GM21423 (cell line): Measurements from ENCODE around the gene ZNF783.

ENCODE experiments used
- ATAC-seq: cut with Tn5 transposase; IDR thresholded peaks from one replicate; pipeline ENCODE4 v1.9.1; 2021; ENCODE audit warnings: mild to moderate bottlenecking, moderate library complexity; ENCODE audit not compliant: unreplicated experiment

ZNF783 gene

DNA sequence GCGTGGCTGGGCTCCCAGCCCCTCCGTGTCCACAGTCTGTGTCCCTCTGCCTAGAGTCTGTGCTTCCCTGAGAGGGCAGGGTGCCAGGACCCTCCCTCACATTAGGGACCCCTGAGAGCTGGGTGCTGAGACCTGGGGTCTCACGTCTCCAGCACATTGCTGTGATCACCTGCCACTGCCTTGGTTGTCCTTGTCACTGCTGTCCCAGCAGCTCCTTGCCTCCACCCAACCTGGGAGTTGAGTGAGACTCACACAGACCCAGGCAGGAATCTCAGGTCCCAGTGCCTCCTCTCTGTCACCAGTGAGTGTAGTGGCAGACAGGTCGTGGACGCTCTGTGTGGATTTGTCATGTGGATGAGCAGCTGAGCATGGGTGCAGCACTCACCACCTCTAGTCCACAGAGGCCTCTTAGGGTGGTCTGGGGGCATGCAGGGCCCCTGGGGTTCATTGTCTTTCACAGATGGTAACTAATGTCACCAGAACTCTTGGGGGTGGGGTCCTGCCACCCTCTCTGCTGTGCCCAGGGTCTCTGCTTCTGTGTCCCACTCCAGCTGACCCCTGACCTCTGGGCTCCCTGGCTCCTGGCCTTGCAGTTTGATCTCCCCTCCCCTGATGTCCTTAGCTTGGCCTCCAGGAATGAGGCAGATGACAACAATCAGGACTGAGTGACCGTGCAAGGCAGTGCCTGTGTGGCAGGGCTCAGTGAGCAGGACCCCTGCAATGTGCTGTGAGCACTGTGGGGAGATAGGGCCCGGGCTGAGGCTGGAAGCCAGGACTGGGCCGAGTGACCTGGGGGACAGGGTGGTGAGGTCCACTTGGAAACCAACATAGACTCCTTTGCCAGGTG lies 18.9 kb downstream of the ZNF783 start:
- no peak for ATAC-seq

DNA sequence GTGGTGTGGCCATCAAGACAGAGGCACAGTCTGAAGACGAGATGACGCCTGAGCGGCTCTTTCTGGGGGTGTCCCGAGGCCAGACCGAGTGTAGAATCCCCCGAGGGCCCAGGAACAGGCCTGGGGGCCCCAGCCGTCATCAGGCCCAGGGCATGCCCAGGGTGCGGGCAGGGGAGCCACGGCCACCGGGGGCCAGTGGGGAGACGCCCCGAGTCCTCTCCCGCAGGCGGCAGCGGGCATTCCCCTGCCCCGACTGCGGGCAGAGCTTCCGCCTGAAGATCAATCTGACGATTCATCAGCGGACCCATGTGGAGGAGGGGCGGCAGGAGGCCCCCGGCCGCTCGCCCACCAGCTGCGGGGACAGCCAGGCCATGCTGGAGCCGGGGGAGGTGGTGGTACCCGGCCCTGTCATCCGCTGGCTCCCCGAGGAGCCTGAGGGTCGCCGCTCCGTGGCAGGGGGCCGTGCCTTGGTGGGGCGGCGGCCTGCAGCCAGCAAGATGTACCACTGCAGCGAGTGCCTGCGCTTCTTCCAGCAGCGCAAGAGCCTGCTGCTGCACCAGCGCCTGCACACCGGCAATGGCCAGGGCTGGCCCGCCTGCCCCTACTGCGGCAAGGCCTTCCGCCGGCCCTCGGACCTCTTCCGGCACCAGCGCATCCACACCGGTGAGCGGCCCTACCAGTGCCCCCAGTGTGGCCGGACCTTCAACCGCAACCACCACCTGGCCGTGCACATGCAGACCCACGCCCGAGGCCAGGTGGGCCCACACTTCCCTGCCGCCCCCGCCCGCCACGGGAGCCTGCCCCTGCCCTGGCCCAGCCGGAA lies 19.7 kb downstream of the ZNF783 start:
- no peak for ATAC-seq

DNA sequence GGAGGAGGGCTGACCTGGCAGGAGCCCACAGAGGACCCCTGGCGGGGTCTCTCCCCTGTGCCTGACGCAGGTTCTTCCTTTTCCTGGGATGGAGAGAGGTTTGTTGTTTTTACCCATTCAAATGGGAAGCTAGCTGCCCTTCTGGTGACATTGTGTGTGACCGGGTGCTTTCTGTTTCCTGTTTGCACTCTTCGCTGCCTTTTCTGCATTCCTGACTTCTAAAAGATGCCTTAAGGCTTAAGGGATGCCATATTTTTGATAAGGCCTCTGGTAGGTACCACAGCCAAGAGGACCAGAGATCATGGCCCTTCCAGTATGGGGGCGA lies 20.3 kb downstream of the ZNF783 start:
- ATAC-seq = no peak

DNA sequence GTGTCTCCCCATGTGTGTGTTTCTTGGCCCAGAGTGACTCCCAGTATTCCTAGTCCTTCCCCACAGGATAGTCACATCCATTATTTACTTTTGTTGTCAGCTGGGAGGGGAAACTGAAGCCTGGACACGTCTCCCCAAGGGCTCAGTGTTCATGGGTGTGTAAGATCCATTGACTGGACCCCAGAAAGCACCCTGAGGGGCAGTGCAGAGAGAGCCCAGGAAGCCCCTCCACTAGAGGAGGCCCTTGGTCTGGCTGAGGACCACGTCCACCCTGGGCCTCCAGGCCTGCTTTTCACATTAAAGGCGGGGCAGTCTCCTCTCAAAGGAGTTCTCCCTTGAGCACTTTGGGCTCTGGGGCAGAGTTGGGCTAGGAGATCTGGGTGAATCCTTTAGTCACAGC lies 21.3 kb downstream of the ZNF783 start:
- no peak for ATAC-seq

DNA sequence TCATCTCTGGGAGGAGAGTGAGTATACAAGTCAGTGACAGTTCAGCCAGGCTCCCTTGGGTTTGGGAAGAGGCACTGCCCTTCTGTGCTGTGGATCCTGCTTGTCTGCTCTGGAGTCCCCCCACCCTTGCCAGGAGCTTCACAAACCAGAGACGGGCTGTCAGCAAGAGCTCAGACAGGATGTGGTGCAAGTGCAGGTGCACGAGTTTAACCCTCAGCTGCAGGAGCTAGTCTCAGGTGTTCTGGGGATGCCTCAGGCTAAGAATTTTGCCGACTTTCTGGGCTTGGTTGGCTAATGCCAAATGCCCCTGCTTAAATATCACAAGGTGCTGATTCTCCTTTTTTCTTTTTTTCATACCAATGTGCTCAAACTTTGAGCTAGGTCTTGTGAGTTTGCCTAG lies 22.3 kb downstream of the ZNF783 start:
- ATAC-seq = no peak

DNA sequence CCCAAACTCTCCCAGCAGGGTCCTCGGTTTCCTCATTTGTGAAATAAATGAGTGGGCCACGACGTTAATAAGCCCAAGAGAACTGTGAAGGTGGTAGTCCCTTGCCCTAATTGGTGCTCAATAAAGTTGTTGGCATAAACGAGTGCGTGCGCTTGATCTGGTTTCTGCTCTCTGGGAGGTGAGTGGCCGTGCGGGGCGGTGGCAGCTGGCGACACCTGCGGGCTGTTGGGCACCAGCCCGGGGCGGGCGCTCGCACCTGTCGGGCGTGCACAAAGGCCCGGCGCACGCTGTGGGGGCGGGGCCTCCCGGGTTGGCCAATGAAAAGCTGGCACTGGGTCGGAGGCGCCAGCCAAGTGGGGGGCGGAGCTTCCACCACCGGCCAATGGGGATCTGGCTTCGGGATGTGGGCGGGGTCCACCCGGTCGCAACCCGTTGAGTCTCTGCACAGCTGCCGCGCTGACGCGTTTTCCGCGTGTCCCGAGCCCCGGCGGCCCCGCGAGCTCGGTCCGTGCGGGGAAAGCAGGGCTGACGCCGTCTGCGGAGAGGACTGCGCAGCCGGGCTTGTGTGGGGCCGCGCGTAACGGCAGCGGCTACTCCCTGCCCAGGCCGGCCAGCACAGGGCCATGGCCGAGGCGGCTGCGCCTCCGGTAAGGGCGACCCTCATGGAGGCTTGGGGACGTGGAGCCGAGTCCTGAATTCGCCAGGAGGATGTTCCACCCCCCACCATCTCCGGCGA lies 23.0 kb downstream of the ZNF783 start:
- ATAC-seq = peak; percentile 97

DNA sequence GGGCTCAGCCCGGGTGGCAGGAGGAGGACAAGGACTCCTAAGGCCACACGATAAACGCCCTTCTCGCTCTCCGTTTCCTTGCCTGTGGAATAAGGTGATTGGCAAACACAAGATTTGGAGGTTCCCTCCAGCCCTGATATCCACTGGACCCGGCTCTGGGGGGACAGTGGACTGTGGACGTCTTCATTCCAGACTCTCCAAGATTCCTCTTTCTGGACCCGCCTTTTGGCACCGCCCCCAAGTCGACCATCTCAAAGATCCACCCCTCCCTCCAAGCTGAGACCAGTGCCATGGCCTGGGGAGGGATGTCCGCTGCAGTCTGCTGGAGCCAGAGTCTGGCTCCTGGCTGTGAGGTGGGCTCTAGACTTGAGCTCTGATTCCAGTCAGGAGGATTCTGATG lies 23.6 kb downstream of the ZNF783 start:
- ATAC-seq = no peak

DNA sequence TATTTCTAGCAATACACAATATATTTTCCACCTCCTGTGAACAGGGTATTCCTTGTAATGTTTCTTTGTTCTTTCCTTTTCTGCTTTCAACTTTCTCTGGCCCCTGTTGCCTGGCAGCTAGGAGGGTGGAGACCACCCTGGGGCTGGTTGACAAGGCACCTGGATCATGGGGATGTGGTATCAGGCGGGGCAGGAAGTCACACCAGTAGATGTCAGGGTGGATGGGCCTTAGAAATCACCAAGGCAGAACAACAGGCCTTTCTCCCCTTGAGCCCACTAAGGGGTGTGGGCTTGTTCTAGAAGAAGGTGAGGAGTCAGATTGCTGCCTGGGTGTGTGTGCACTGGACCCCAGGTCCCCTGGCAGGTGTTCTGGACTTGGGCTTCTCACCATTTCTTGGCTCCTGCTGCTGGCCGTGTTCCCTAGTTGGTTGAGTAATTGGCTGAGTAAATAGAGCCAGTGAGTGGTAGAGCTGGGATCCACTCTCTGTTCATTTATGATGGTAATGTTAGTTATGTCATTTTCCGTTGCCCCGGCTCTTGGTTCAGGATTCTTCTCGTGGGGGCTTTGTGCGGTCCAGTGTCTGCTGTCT lies 24.9 kb downstream of the ZNF783 start:
- ATAC-seq = no peak

DNA sequence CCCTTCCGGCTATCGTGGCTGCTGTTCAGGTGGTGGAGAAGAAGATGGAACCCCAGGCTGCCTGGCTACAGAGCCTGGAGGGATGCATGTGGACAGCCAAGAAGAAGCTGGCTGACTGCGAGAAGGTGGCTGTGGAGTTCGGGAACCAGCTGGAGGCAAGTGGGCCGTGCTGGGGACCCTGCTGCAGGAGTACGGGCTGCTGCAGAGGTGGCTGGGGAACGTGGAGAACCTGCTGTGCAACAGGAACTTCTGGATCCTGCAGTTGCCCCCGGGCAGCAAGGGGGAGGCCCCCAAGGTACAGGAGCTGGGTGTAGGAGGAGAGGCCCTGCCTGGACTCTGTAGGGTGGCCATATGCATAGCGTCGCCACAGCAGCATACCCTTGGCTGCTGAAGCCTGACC lies 25.6 kb downstream of the ZNF783 start:
- ATAC-seq = no peak

DNA sequence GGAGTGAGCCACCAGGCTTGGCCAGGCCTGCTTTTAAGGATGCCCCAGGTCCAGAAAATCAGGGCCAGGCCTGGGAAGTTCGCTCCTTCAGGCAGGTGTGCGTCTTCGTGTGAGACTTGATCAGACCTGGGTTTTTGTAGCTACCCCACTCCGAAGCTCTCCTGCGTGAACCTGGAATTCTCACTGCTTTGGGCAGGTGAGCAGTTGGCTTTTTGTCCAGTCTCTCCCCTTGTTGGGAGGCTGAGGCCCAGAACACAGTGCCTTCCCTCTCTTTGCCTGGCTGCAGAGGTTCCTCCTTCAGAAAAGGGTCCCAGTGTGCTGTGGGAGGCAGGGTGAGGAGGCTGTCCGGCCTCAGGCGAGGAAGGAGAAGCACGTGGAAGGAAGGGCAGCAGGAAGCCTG lies 27.3 kb downstream of the ZNF783 start:
- ATAC-seq = no peak

DNA sequence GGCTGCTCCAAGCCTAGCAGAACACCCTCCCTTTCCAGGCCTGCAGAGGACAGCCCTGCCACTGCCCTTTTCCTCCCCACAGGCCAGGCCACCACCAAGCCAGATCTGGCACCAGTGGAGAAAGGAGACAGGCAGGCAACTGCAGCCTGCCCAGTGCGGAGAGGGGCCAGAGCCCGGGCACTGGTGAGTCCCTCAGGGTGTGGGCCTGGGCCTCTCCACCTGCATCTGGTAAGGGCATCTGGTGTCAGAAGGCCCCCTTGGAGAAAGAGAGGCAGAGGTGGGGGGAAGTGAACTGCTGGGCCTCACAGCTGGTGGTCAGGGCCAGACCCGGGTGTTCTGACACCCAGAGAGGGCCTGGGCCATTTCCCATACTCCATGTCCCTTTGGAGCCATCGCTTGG lies 27.9 kb downstream of the ZNF783 start:
- no peak for ATAC-seq

DNA sequence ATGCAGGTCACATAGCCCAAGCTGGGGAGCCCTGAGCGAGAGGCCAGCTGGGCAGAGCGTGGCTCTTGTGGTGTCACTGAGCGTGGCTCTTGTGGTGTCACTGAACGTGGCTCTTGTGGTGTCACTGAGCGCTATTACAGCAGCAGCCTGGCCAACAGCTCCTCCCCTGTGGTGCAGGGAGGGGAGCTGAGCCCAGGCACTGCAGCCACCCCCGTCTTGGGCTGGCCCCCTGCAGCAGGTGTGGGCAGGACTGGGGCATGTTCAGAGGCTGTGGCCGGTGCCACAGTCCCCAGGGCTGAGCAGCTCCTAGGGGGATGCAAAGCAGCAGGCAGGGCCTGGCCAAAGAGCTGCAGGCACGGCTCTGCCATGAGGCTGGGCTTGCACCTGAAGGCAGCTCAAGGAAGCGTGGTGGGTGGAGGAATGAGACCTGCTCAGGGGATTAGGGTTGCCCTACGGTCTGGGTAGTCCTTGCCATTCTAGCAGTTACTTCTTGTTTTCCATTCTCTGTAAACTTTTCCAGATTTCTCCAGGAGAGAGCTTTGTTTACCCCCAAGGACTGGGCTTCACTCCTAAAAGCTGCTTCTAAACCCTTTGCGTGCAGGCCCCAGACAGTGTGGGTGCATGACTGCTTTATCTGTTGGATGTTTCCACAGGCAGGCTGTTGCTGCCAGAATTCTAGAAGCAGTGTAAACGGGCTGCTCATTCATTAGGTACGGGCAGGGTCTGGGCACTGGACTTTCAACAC lies 29.2 kb downstream of the ZNF783 start:
- no peak for ATAC-seq

DNA sequence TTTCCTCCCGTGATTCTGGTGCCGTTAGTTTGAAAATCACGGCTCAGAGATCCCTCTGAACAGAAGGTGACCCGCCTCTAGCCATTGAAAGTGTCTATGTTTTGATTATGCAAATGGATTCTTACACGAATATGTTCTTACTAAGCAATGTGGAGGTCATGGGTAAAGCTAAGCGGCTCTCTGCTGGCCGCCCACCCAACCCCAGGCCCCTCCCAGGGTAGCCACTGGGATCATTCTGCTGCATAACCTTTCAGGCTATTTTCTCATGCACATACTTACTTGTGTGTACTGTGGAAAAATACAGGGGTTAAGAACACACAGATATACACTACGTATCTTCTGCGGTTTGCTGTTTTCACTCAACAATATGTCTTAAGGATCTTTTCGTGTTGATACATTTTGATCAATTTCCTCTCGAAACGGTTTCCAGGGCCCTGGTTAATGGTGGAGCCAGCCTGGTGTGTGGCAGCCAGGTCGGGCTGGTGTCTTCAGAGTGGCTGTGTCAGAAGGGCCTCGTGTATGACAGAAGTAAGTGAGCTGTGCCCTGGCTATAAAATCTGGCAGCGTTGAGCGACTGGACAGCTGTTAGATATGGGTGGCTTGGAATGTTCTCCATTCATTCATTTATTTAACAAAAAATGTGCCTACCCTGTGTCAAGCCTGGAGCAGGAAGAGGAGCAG lies 29.9 kb downstream of the ZNF783 start:
- ATAC-seq = no peak

DNA sequence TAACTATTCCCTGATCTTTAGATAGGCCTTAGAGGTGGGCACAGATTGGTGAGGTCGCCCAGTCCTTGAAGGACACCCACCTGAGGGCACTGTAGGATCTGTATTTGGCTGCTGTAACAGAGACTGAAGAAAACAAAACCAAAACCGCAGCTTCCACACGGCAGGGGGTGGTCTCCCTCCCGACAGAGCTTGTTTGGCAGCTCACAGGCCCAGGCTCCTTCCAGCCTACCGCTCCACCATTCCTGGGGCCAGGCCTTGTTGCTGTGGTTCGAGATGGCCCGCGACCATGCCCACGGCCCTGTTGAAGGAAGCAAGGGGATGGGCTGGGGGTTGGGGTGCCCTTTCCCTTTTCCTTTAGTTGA lies 30.4 kb downstream of the ZNF783 start:
- ATAC-seq = no peak

DNA sequence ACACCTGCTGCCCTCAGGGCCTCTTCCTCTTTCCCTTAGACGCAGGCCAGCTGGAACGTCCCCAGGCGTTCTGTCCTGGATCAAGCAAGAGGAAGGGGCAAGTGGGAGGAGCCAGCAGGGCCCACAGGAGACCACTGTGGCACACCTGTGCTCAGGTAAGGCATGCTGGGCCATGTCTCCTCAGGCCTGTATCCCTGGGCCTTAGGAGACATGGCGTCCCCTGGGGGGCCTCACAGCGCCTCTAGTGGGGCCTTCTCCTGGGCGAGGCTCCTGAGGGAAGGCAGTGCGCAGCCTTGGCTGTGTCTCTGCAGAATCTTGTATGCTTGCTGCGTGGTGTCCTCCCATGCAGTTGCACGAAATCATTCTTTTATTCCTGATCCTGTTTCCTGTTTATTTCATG lies 31.3 kb downstream of the ZNF783 start:
- ATAC-seq = no peak

DNA sequence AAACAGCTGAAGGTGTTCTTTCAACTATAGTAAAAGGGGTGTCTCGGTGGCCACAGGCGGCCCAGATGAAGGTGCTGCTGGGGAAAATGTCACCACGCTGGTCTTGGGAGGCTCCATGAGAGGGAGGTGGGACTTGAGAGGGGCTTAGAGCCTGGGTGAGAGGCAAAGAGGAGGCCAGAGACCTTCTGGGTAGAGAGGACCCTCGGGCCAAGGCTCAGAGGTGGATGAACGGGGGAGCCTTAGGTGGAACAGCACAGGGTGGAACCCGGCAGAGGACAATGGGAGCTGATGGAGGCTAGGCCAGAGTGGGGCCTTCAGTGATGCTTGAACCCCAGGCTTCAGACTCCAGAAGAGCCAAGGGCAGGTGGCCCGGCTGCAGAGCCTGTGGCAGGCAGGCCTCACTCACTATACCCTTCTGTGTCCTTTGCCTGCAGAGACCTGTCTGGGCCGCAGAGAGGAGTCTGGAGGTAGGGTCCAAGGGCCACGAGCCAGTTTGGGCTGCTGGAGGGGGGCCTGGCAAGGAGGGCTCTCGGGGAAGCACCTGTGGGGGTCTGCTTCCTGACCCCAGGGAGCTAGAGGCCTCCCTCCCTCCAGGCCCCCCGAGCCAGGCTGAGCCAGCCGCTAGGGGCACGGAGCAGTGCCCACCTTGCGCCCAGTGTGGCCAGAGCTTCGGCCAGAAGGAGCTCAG lies 32.1 kb downstream of the ZNF783 start:
- no peak for ATAC-seq

DNA sequence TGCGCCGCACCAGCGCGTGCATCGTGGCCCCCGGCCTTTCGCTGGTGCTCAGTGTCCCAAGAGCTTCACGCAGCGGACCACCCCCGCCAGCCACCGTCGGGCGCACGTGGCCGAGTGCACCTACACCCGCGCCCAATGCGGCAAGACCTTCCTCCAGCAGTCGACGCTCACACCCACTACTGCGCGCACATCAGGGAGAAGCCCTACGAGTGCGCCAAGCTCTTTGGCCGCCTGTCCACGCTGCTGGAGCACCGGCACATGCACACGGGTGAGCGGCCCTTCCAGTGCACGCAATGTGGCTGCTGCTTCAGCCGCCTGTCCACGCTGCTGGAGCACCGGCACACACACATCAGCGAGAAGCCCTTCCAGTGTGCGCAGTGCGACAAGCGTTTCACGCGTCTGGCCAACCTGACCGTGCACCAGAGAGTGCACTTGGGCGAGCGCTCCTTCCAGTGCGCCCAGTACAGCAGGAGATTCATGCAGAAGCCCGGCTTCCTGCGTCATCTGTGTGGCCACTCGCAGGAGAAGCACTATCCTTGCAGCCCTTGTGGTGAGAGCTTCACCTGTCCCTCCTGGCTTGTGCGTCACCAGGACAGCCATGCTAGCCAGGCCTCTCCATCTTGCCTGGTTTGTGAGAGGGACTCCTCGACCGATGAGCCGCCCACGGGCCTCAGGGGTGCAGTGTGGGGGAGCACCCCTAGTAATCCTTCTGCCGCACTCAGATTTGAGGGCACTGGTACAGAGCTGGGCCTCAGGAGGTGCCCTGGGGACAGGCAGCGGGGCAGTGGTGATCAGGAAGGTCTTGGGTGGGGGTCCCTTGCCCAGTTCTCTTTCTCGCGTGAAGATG lies 32.9 kb downstream of the ZNF783 start:
- no peak for ATAC-seq

DNA sequence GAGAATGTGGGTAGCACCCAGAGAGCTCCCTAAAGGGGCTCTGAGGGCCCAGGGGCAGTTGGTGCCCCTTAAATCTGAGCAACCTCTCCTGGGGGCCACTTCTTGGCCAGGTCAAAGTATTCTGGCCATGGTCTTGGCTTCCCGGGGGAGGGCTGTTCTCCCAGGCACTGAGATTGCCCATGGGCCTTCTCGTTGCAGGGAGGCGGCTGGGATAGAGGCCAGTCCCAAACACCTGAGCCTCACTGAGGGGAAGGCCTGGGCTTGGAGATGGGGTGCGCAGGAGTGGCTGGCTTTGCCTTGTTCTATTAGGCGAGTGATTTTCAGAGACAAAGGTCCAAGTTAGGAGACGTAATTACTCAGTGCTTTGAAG lies 33.5 kb downstream of the ZNF783 start:
- no peak for ATAC-seq

DNA sequence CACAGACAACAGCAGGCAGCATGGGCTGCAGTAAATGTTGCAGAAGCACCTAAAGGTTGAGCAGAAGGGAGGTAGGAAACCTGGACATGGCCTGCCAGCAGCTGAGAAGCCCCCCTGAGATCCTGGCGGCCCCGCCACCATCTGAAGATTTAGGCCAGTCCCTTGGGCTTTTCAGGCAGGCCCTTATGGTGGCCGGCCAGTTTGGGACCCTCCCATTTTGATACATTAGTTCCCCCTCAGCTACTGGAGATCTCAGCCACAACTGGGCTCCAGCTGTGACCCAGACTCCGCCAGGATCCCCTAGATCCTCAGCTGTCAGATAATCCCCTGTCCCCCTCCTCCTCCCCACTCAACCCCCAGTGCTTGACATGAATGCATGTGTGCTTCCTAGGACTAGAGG lies 34.4 kb downstream of the ZNF783 start:
- no peak for ATAC-seq
